Embryonic facial prominence (tissue), 1 donor: Measurements from ENCODE around the gene R3HCC1L.
"Not testable (repeated sequence)": the region's sequence is repeated elsewhere in the genome, so short reads cannot be mapped to it uniquely, and the experiment has no call there.

Source experiments
- DNase-seq: peaks from one replicate; pipeline ENCODE4 v3.0.0-alpha.2; 2016; ENCODE audit errors: extremely low spot score

Gene R3HCC1L

DNA sequence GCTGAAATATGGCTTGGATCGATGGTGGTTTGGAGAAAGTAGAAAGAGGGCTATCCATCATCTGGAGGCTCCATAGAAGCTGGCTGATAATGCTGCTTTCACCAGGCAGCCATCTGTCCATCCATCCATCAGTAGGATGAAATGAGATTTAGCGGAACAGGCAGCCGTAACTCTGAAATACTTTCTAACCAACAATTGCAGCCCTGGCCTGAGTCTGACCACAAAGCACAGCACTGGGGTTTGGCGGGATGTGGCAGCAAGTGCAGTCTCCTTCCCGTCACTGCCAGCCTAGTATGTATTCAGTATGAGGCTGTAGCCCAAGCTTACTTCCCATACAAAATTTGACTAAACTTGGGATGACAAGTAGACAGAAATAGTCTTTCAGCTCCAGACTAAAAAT lies 38.0 kb downstream of the R3HCC1L start:
- no peak for DNase-seq

DNA sequence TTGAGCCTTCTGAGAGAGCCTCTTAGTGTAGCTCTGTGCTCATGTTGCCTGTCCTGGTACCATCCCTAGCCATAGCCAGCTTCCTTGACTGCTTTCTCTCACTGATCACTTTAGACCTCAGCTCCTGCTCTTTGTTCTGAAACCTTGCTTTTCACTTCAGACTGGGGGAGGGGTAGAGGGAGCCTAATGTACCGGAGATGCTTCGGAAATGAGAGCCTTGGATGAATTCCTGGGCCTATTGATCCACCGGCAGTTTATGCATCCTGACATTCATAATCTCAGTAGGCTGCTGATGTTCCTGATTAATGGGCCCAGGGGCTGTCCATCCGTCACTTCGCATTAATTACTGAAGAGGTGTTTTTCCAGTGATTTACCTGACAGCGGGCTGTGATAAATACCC lies 38.8 kb downstream of the R3HCC1L start:
- DNase-seq = no peak

DNA sequence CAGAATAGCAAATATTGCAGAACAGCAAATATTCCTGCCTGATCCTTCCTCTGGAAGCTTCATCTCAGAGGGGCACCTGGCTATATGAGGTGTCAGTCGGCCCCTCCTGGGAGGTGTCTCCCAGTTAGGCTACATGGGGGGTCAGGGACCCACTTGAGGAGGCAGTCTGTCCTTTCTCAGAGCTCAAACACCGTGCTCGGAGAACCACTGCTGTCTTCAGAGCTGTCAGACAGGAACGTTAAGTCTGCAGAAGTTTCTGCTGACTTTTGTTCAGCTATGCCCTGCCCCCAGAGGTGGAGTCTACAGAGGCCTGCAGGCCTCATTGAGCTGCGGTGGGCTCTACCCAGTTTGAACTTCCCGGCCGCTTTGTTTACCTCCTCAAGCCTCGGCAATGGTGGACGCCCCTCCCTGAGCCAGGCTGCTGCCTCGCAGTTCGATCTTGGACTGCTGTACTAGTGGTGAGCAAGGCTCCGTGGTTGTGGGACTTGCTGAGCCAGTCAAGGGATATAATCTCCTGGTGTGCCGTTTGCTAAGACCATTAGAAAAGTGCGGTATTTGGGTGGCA lies 48.0 kb downstream of the R3HCC1L start:
- not testable (repeated sequence) for DNase-seq

DNA sequence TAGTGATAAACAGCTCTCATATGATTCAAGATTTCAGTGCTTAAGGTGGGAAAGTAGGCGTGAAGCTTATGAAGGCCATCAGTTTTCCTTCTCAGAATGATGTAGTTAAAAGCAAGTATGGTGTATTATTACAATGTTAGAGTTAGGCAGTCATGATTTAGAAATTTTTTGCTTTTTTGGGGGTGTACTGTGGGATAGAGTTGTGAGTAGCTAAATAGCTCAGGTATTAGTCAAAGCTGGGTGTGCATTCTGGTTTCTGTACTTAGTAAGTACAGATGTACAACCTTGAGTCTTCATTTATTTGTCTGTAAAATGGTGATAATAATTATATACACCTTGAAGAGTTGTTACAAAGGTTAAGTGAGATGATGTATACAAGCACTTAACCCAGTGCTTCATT lies 52.2 kb downstream of the R3HCC1L start:
- no peak for DNase-seq

DNA sequence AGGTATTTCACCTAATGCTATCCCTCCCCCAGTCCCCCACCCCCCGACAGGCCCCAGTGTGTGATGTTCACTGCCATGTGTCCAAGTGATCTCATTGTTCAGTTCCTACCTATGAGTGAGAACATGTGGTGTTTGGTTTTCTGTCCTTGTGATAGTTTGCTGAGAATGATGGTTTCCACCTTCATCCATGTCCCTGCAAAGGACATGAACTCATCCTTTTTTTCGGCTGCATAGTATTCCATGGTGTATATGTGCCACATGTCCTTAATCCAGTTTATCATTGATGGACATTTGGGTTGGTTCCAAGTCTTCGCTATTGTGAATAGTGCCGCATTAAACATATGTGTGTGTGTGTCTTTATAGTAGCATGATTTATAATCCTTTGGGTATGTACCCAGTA lies 56.3 kb downstream of the R3HCC1L start:
- not testable (repeated sequence) for DNase-seq

DNA sequence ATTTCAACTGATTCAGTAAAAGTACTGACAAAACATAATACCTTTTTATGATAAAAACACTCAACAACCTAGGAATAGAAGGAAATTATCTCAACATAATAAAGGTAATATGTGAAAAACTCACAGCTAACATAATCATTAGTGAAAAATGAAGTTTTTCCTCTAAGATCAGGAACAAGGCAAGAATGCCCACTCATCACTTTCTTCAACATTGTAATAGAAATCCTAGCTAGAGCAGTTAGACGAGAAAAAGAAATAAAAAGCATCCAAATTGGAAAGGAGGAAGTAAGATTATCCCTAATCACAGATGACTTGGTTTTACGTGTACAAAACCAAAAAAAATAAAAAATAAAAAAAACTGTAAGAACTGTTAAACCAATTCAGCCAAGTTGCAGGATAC lies 58.6 kb downstream of the R3HCC1L start:
- no peak for DNase-seq

DNA sequence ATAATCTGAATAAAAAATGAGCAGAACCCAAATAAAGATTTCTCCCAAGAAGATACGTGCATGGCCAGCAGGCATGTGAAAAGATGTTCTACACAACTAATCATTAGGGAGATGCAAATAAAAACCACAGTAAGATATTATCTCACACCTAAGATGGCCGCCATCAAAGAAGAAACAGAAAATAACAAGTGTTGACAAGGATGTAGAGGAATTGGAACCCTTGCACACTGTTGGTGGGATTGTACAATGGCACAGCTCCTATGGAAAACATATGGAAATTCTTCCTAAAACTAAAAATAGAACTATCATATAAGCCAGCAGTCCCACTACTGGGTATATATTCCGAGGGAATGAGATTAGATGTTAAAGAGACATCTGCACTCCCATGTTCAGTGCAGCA lies 60.2 kb downstream of the R3HCC1L start:
- DNase-seq = no peak

DNA sequence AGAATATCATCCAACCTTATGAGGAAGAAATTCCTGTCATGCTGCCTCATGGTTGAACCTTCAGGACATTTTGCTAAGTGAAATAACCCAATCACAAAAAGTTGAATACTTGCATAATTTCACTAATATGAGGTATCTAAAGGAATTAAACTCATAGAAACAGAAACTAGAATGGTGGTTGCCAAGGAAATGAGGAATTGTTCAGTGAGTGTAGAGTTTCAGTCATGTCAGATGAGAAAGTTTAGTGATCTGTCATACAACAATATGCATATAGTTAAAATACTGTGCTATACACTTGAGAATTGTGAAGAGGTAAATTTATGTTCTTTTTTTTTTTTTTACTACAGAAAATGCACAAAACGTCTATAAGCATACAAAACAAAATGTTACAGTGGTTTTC lies 60.7 kb downstream of the R3HCC1L start:
- DNase-seq = no peak

DNA sequence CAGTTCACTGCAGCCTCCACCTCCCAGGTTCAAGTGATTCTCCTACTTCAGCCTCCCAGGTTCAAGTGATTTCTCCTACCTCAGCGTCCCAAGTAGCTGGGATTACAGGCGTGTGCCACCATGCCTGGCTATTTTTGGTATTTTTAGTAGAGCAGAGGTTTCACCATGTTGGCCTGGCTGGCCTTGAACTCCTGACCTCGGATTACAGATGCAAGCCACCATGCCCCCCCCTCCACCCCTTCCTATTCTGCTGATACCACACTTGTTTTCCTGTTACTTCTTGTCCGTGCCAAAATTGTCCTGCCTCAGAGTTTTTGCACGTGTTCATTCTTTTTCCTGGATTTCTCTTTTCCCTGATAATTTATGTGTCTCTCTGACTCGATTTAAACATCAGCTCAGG lies 62.5 kb downstream of the R3HCC1L start:
- DNase-seq = no peak

DNA sequence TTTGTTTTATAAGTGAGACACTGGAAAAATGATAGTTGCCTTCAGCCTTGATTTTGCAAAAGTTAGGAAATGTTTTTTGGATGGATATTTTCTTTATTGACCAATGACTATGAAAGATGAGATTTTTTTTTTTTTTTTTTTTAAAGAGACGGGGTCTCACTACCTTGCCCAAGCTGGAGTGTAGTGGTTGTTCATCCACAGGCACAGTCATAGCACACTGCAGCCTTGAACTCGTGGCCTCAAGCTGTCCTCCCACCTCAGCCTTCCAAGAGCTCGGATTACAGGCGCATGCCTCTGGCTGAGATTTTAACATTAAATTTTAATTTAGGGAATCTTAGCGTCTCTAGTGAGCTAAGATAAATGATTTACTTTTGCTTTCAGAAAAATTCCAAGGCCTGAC lies 67.3 kb downstream of the R3HCC1L start:
- no peak for DNase-seq

DNA sequence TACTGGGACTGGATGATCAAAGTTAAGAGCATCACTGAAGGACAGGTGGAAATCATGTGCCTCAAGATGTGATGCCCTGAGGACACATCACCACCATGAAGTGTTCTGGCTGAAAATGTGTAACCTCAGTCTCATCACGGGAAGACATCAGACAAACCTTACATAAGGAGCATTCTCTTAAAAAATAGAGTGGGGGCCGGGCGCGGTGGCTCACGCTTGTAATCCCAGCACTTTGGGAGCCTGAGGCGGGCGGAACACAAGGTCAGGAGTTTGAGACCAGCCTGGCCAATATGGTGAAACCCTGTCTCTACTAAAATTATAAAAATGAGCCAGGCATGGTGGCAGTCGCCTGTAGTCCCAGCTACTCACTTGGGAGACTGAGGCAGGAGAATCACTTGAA lies 67.9 kb downstream of the R3HCC1L start:
- no peak for DNase-seq

DNA sequence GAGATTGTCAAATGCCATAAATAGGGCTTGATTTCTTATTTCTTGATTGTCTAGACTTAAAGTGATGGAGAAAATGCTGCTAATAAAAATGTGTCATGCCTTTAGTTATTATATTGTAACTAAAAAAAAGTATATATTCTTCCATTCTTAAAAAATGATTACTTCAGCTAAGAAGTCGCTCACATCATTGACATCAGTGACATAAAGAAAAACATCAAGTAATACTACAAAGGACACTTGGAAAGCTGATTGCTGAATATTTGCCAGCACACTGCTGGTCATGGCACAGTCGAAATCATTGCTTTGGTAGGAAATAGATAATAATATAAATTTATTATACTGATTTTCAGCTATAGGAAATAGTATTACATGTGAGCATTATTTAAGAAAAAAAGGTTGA lies 70.9 kb downstream of the R3HCC1L start:
- DNase-seq = no peak

DNA sequence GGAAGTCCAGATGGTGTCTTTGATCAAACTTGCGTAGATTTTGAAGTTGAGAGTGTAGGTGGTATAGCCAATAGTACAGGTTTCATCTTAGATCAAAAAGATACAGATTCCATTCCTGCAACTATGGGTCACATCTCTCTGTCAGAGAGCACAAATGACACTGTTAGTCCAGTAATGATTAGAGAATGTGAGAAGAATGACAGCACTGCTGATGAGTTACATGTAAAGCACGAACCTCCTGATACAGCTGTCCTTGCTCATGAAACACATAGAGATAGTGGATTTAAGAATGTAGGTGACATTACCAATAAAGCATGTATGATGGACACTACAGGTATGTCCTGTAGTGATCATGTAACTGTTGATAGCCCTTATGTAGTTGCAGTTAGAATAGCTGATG lies 74.5 kb downstream of the R3HCC1L start:
- no peak for DNase-seq

DNA sequence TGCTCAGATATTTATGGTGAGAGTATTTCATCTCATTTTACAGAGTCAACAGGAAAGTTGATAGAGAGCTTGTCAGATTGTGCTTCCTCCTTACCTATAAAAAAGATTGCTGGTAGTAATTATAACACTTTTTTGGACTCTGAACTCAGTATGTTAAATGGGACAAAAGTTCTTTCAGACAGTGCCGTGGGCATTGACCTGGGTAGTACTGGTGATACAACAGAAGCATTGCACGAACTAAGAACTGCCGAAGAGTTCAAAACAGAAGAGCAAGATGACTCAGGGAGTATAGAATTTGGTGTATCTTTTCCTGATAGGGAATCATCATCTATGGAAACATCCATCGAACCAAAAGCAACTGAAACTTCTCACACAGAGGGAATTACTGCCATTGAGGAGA lies 75.0 kb downstream of the R3HCC1L start:
- DNase-seq = no peak

DNA sequence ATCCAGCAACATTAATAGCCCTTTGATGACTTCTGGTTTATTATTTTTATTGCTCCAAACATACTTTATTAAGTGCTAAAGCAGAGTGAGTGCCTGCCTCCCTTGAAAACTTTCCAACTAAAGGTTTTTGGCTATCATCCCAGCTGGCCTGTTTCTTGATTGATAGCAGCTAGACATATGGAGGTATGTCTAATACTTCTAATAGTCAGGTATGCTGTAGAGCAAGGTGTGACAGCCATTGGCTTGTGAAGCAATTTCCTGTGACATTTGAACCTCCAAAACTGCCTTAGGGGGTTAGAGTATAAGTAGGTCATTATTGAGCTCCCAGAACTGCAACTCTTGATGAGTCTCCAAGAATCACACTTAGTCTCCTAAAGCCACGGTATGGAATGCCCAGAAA lies 77.7 kb downstream of the R3HCC1L start:
- no peak for DNase-seq

DNA sequence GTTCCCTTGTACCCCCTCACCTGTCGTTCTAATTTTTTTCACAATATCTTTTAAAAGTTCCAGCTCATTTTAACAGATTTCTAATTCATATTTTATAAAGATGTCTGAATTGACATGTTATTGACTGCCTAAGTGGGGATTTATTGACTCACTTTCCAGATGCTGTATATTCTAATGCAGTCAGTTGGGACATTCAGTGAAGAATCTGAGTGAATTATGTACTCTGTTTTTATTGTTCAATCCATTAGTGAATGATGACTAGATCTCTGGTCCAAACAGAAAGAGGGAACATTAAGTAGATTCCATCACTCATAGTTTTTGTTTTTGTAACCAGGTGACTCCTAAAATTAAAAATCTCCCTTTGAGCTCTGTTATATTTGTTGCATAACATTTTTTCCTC lies 79.3 kb downstream of the R3HCC1L start:
- no peak for DNase-seq

DNA sequence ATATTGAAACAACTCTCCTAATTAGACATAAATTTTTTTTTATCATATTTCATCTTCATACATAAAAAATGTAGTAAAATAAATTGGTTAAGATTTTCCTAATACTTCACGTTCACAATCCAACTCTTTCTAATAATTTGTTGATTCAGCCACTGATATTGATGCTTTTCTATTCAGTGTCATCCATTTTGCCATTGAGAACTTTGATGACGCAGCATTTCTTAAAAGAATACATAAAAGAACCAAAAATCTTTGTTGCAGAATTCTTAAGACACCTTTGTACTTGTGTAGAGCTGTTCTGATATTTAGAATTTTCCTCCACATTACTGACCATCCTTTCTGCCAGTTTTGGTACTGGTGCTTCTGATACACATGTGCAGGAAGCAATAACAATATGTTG lies 80.9 kb downstream of the R3HCC1L start:
- no peak for DNase-seq

DNA sequence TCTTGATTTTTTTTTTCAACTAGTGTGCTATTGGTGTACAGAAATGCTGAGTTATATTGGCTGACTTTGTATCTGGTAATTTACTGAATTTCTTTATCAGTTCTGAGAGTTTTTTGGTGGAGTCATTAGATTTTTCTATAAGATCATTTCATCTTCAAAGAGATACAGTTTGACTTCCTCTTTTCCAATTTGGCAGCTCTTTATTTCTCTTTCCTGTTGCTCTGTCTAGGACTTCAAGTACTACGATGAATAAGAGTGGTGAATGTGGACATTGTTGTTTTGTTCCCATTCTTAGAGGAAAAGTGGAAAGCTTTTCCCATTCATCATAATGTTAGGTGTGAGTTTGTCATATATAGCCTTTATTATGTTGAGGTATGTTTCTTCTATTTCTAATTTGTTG lies 83.3 kb downstream of the R3HCC1L start:
- DNase-seq = no peak

DNA sequence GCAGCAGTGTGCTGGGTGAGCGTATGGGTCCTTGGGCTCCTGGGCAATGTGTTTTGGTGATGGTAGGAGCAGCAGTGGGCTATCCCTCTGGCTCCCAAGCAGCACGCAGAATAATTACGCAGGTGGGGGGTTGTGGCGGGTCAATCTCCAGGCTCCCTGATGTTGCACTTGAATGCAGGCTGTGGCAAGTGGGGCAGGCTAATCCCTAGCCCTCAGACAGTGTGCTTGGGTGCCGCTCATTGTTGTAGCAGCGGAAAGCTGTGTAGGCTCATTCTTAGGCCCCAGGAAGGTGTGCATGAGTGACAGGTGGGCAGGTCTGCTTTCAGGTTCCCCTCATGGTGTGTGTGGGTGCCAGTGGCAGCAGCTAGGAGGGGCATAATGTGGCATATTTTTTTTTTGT lies 89.4 kb downstream of the R3HCC1L start:
- no peak for DNase-seq

DNA sequence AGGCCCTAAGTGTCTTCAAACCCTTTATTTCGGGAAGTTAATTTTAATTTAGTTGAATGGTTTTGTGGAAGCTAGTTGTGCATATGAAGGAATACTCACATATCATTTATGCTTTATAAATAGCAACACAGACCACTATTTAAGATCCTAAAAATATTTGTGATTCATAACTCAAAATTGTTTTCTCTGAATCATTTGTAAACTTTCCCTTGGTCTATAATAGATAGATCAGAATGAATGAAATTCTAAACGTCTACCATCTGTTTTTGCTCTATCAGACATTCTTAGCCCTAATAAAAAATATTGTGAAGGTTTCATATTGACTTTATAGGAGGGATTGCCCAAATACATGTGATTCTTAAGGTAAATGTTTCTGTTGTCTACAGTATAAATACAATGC lies 90.1 kb downstream of the R3HCC1L start:
- DNase-seq = no peak

DNA sequence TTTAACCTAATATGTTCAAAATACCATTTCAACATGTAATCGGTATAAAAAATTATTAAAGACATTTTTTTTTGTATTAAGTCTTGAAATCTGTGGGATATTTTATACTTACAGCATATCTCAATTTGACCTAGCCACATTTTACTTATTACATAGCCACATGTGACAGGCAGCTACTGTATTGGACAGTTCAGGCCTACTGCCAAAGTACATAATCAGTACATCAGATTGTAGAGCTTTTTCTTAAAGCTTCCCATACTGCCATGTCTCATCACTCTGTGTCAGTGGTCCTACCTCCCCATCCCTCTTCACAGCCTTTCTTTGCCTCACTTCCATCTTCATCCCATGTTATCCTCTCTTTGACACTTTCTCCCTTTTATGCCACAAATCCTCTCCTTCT lies 90.5 kb downstream of the R3HCC1L start:
- no peak for DNase-seq

DNA sequence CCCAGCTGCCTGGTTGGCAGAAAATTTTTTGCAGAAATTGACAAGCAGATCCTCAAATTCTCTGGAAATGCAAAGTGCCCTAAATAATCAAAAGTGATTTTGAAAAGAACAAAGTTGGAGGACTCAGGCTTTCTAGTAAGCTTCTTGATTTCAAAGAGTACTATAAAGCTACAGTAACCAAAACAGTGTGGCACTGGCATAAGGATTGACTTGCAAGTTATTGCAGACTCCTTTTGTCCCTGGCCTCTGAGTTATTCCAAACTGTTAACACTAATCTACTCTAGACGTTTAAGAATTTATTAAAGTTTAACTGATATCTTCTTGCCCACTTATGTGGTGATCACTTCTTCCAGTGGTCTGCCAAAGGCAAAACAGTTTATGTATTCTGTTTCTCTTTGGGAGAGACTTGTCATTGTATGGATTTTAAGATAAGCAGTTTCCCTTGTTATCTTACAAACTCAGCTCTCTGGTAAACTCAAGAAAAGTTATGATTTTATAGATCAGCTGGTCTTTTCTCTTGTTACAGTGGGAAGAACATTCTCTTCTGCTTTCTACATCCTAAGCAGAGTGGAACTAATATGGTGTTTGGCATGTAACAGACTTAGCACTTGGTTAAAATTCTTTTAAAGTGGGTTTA lies 92.2 kb downstream of the R3HCC1L start:
- no peak for DNase-seq

DNA sequence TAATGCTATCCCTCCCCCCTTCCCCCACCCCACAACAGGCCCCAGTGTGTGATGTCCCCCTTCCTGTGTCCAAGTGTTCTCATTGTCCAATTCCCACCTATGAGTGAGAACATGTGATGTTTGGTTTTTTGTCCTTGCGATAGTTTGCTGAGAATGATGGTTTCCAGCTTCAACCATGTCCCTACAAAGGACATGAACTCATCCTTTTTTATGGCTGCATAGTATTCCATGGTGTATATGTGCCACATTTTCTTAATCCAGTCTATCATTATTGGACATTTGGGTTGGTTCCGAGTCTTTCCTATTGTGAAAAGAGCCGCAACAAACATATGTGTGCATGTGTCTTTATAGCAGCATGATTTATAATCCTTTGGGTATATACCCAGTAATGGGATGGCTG lies 93.3 kb downstream of the R3HCC1L start:
- DNase-seq = not testable (repeated sequence)

DNA sequence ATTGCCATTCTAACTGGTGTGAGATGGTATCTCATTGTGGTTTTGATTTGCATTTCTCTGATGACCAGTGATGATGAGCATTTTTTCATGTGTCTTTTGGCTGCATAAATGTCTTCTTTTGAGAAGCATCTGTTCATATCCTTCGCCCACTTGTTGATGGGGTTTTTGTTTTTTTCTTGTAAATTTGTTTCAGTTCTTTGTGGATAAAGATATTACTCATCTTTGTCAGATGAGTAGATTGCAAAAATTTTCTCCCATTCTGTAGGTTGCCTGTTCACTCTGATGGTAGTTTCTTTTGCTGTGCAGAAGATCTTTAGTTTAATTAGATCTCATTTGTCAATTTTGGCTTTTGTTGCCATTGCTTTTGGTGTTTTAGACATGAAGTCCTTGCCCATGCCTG lies 93.8 kb downstream of the R3HCC1L start:
- DNase-seq = not testable (repeated sequence)
